Suprapubic skin (tissue), 3 donors: ENCODE data around the gene FLYWCH1.

Experiments used
- CTCF ChIP-seq, 2 donors: fragments of 200-600 bp in 1 of 2; fragments of 450-650 bp in 1 of 2; sonication (generic) in 1 of 2; IDR thresholded peaks; one replicate each; pipeline ENCODE4 v1.5.1; 2016 to 2019; ENCODE audit warnings: antibody characterized with exemption in 2 of 2, mild to moderate bottlenecking in 1 of 2, moderate library complexity in 1 of 2
- POLR2A ChIP-seq, 2 donors: fragments of 450-650 bp; IDR thresholded peaks; one replicate each; pipeline ENCODE4 v1.6.1; 2017; ENCODE audit warnings: antibody characterized with exemption in 2 of 2, mild to moderate bottlenecking in 2 of 2, moderate library complexity in 2 of 2

- no peak for TF ChIP-seq CTCF (IDR thresholded peaks at IDR 0.05)
- TF ChIP-seq POLR2A (IDR thresholded peaks at IDR 0.05), result no peak
Observed at GRCh38 chr16:2899564-2900072, 12.1 kb upstream of the FLYWCH1 start.
